ENCODE results near the gene DLEC1.

GRCh38 chr3:38009807-38010591 is 29.0 kb upstream of the DLEC1 start:
- TF ChIP-seq YBX1 (IDR thresholded peaks at IDR 0.05): no peak
- no peak for TF ChIP-seq TGIF2 (CRISPR knock-in tag; IDR thresholded peaks at IDR 0.05)
- TF ChIP-seq TAF7 (tag; IDR thresholded peaks at IDR 0.05): no peak
- no peak for TF ChIP-seq ZFPM2 (CRISPR knock-in tag; IDR thresholded peaks at IDR 0.05)
- no peak for TF ChIP-seq MYC (IDR thresholded peaks at IDR 0.05; ENCODE audit: low read depth, low read length)
- no peak for TF ChIP-seq MYC (CRISPR knock-in tag; IDR thresholded peaks at IDR 0.05; ENCODE audit: borderline replicate concordance, low read depth)
- TF ChIP-seq RUNX1 (IDR thresholded peaks at IDR 0.05; ENCODE audit: low read depth): no peak
- TF ChIP-seq PREB (CRISPR knock-in tag; IDR thresholded peaks at IDR 0.05): no peak
- TF ChIP-seq MLLT1 (IDR thresholded peaks at IDR 0.05): no peak
- no peak for TF ChIP-seq SMARCB1 (IDR thresholded peaks at IDR 0.05; ENCODE audit: insufficient read length, low read depth)
- no peak for TF ChIP-seq ZNF124 (CRISPR knock-in tag; IDR thresholded peaks at IDR 0.05)
- no peak for TF ChIP-seq CHD7 (IDR thresholded peaks at IDR 0.05; ENCODE audit: low read depth, low read length)
- TF ChIP-seq EP300 (IDR thresholded peaks at IDR 0.05; ENCODE audit: low read length): no peak
